CD4-positive, alpha-beta T cell treated with Interleukin-6 at 100 ng/mL for 8 hours (primary cell): Measurements from ENCODE around the gene DLST.
A peak's percentile ranks its signal among the peaks of the same experiment; 100 is the strongest.

Source experiments
- DNase-seq: peaks from one replicate; pipeline ENCODE4 v3.0.0-alpha.2; 2020; ENCODE audit warnings: mixed read lengths, low spot score

DLST gene

DNA sequence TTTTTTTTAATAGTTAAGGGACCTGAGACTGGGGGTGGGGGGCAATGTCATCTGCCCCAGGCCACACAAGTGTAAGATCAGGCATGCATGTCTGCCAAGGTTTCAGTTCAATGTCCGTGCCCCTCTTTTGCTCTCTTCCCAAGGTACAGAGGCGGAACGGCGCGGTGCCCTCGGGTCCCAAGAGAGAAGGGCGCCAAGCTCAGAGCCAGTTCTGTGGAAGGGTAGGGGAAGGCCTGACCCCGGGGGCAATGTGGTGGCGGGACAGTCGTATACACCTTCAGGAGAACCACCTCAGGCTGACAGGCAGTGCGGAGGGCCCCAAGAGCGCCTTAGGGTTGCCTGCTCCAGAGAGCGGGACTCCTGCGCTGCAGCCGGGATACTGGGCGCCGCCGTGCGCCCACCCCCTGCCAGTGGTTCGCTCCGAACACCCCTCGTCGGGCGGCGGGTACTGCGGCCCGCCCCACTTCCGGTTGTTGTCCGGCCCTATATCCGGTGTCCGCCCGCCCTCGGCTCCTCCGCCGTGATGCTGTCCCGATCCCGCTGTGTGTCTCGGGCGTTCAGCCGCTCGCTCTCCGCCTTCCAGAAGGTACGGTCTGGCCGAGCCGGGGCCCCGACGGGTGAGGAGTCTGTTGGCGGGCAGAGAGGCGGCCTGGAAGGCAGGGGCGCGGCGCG is at the start of gene DLST:
TSS of gene DLST (plus strand) at position 486 of the 672 bp plus-strand sequence. CDS start at position 524, 38 bp downstream.
- DNase-seq = peak; percentile 75

DNA sequence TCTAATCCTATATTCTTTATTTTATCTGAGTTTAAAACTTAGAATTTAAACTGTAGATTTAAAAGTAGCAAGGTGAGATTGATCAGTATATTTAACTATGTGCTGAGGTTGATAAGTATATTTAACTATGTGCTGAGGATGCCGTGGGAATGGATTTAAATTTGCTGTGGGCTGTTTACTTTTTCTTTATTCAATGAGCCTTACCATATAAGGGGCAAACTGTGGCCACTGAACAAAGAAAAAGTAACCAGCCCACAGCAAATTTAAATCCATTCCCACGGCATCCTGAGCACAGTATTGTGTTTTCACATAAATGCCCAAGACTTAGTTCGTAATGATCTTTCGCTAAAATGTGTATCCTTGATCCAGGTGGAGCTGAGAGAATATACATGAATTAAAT is 48.9 kb upstream of the DLST start:
- DNase-seq = no peak

DNA sequence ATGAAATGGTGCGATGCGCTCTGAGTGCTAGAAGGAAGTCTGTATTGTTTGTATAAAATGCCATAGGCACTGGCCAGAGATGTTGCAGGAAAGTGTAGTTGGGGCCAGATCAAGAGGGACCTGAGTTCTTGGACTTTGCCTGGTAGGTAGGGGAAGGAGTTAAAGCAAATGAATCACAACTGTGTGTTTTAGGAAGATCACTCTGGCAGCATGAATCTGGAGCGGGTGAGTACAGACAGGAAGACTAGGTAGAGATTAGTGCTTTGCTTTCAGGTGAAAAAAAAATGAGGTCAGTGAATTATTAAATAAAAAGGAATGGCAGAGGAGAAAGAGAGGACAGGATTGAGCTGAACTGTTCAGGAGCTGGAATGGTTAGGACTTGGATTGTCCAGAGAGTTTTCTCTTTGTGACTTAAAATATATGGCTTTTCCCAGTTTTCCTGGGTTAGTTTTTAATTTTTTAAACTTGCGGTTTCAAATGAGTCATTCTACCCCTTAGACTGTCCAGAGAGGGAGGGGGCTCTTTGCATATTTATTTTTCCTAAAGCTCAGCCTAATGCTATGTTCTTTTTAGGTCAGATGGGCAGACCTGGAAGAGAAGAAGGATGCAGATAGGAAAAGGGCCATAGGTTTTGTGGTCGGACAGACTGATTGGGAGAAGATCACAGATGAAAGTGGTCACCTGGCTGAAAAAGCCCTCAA is 46.9 kb upstream of the DLST start:
- DNase-seq = no peak

DNA sequence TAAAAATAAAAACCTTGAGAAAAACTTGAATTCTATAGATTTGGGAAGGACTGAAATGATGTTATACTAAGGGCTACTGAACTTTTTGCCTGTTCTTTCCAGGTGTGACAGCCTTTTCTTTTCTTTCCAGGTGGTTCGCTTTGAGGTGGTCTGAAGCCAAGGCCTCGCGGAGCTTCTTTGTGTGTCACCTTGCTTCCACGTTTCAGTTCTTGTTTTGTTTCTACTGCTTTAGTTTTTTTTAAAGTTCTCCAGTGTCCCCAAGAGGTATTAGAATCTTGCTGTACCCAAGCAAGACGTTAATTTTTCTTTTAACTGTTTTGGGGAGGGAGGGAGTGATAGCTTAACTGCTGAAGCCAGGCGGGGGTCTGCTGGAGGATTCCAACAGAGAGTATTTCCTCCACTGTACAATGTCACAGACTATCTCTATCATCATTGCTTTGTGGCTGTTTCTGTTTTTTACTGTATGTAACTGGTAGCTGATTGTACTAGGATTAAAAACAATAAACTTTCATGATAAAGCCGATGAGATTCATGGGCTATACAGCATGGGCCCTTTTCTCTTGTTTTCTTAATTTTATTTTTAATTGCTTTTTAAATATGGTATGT is 46.0 kb upstream of the DLST start:
- no peak for DNase-seq

DNA sequence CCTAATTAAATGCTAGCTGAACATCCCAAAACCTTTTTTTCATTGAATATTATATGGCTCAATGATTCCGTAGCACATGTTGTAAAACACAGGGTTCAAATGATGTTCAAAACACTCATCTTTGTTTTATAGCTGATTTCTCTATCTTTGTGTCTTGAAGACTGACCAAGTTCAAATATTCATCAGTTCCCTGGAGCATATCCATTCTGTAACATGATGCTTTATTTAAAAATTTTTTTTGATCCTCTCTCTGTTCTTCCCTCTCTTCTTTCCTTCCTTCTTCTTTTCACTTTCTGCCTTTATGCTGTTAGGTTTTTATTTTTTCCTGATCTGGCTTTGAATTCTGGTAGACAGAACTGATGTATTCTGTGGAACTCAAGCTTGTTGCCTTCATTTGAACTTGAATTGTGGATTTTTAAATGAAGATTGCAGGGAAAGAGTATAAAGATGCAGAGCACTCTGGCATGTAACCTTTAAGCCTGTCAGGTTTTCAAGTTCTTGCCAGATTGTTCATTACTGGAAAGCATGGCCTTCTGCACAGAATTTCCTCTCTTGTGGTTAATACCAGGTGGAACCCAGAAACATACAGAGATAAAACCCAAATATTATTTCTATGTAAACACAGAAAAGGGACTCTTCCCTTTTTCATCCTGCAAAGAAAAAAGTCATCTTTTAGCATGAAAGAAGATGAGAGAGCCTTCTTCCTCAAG is 45.3 kb upstream of the DLST start:
- peak; percentile 6 for DNase-seq

DNA sequence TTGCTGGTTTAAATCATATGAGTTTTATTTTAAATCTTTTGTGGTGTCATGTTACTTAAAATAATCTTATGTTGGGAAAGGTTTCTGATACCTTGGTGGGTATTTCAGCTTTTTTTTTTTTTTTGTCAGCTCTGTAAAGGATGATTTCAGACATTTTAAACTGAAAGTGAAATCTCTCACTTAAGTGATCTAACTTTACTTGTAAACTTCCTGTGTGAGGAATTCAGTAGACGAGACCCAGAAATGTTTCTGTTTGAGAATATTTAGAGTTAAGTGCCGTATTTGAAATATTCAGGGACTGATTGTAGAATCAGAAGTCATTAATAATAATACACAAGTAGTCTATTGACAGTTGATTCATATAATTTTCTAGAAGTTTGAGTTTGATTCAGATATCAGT is 43.5 kb upstream of the DLST start:
- peak; percentile 34 for DNase-seq

DNA sequence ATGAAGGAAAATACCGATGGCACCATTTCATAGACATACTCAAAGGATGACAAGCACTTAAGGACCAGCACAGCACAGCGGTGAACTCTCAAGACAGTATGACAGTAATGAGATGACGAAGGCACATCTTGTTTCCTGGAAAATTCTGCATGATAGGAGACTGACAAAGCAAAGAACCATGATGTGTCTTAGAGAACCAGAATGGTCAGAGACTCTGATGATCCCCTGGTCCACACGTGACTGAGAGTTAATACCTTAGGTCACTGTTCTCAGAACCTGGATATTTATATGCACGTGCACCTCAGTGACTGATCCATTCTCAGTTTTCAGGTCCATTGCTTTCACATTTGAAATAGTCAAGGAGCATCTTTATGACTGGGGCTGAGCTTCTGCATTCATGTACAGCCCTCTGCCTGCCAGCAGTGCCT is 41.1 kb upstream of the DLST start:
- no peak for DNase-seq

DNA sequence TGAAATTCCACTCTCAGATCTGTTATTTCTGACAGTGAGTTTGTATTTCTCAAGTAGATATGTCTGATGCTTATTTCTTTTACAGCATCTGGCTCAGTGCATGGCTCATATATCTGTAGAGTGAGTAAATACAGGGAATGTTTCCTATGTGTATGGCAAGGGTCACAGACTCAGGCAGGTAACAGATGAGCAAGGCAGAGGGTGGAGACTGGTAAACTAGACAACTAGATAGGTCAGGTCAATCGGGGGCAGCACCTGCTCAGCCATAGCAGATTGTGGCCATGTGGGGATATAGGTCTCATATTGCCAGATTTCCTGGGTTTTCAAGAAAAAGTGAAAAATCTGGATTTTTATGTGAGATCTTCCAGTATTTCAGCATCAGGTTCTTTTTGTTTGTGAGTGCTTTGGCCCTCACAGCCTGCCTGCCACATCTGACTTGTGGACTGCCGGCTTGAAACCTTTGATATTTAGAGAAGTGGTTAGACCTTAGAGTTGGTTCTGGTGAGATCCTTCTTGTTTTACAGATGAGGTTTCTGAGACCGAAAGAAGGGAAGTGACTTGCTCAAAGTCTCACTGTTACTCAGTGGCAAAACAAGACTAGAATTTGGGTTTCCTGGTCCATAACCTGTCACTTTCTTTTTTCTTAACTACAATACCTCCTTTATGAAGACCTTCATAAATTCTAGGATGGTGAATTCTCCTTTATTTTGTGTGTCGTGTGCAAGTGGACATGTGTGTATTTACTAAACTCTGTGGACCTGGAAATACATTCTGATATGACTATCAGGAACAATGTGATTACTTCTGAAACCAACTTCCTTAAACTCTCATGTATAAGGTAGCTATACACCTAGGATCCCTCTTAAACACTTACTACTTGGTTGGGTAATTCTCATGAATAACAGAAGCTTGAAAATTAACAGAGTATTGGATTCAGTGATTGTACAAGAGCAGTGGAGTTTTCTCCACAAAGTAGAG is 40.2 kb upstream of the DLST start:
- peak; percentile 40 for DNase-seq

DNA sequence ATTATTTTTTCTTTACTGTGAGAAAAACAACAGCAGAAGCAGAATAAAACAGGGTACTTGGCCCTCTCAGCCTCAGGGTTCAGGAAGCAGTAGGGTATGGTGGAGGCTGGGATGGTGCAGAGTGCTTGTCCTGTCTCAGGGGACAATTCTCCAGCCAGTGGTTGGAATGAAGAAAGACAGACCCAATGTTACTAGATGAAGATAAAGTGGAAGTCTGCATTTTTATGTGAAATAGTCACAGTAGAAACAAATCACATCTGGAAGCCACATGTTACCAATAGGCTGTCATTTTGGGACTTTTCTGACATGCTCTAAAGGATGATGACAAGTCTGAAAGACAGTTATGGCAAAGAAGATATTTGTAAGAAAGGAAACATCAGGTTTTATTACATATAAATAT is 38.1 kb upstream of the DLST start:
- no peak for DNase-seq

DNA sequence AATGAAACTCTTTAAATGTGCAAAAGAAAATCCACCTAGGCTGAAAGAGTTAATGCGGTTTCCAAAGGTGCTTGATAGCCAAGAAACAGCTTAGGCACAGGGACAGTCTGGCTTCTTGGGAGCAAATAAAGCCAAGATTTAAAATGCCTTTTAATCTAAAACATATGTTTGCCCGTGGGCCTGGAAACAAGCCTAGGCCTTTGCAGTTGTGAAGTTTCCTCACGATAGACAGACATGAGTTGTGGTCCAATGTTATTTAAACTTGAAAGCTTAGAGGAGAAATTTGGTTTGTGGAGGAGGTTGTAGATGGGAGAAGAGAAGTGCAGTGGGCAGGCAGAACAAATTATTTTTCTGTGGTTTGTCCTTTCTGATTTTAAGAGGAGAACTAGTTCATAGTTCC is 35.5 kb upstream of the DLST start:
- no peak for DNase-seq

DNA sequence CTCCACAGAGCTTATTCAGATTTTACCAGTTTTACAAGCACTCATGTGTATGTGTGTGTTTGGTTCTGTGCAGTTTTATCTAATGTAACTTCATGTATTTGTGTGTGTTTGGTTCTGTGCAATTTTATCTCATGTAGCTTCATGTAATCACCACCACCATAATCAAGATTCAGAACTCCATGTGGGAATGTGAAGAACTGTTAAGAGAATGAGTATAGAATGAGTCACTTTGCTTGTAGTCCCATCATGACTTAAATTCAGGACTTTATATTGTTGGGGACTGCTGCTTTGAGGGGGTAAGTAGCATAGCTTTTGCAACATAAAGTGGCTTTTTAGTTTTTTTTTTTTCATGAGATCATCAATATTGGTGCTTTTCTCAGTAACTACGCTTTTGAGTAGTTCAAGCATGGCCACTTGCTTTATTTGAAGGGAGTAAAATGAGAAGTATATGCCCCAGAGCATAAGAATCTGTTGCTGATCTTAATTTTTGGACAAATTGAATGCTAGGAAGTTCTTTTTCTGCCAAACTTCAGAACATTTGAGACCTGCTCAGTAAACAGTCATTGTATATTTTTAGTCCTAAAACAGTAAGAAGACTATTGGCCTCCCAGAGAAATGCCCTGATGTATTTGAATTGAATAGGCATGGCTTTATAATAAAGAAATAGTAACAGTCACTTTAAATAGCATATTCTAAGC is 34.6 kb upstream of the DLST start:
- DNase-seq = no peak

DNA sequence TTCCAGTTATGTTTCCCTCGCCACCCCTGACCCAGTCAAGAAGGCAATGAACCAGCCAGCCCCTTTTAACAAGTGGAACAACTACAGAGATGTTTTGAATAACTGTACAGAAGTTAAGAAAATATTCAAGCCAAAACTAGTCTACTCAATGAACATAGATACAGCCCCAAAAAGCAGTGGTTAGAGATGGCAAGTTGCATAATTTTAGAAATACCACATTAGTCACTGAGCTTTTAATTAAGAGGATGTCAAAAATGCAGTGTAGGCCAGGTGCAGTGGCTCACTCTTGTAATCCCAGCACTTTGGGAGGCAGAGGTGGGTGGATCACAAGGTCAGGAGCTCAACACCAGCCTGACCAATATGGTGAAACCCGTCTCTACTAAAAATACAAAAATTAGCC is 32.9 kb upstream of the DLST start:
- no peak for DNase-seq

DNA sequence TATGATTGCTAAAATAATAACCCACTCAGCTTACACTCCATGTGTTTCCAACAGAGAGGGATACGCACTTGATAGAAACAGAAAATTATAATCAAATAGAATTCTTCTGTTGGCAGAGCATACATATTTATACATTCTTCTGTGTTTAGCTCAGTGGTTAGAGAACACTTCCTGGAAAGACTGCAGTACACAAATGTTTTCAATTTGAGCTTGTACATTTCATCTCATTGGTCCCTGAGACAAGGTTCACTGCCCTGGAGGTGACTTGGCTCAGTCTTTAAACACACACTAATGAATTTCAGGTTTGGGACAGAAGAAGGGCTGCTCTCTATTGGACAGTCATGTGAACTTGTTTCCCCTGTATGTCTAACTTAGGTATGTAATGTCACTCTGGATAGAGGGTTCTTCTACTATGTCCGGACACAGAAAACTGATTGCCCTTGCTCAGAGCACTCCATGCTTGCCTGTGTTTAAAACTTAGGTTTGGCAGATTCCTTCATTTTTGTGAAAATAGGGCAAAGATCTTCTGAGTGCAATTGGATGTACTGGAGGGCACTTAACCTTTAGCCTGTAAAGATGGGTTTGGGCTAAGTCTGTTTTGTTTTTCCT is 28.7 kb upstream of the DLST start:
- no peak for DNase-seq

DNA sequence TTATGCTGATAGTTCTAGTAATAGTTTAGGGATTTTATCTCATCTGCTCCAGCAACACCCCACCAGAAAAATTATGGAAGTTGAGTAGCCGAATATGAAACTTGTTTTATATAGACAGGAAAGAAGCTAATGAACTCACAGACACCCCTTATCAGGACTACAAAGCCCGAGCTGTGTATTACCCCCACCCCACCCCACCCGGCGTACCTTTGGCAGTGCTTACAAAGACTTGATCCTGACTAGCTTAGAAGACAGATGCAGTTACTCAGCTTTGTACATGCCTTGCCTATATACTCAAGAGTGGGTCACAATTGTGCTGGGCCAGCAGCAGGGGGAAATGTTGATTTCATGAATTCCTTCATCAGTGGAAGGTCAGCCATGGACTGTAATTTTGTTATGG is 28.1 kb upstream of the DLST start:
- no peak for DNase-seq

DNA sequence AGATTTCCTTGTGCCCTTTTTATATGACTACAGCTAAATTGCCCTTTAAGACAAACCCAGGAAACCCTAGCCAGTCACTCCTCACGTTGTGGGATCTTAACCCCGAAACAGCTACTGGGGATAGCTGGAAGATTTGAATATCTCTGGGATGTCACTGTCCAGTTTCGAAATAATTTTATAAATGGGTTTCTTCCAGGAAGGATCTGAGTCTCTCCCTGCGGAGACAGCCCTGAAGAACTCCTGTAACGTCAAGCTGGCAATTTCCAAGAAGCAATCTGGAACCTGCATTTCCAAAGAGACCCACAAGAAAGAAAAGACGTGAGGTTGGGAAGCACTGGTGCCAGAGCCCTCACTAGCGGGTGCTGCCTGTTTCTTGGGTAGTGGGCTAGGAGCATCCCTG is 26.7 kb upstream of the DLST start:
- DNase-seq = no peak

DNA sequence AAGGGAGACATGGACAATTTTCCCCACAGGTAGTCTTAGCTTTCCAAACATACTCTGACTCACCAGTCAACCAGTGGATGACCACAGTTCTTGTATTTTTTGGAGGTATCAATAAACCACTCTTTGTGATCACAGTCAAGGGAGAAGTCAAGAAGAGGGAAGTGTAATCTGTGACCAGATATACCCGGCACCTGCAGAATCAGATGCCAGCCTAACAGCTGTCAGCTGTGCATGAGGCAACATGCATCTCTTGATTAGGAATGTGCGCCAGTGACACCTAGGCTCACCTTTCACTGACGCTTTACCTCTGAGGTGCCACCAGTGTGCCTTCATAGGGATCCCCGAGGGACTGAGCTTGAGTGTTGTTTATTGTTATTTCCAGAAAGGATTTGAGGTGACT is 25.8 kb upstream of the DLST start:
- DNase-seq = no peak

DNA sequence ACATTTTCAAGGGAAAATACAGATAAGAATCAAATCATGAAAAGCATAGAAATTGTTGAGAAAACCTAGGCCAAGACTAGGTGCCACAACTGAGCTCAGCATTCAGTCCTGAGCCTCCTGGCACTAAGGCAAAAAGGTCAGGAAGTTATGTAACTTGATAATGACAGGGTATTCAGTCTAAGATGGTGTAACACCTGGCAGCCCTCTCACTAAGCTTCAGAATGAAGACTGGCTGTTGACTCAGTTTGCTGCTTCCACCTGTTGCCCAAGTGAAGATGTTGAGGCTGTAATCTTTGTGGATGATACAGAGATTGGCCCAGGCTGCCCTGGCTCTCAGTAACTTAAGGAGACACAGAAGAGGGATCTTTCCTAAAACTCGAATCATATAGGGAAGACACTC is 25.4 kb upstream of the DLST start:
- DNase-seq = no peak

DNA sequence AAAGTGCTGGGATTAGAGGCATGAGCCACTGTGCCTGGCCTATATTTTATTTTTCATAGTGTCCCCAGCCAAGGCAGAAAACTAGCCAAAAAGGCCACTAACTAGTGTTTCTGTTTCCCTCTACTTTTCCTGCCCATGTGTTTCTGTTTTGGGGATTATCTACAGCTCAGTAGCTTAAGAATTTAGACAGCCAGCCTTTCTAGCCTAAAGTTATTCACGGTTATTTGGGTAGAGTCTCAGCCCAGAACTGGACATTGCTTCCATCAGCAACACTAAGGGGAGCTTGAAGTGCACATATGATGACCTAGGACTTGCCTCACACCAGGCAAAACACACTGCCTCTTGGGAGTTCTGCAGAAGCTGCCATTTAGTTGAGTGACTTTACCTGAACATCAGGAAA is 23.7 kb upstream of the DLST start:
- DNase-seq = no peak

DNA sequence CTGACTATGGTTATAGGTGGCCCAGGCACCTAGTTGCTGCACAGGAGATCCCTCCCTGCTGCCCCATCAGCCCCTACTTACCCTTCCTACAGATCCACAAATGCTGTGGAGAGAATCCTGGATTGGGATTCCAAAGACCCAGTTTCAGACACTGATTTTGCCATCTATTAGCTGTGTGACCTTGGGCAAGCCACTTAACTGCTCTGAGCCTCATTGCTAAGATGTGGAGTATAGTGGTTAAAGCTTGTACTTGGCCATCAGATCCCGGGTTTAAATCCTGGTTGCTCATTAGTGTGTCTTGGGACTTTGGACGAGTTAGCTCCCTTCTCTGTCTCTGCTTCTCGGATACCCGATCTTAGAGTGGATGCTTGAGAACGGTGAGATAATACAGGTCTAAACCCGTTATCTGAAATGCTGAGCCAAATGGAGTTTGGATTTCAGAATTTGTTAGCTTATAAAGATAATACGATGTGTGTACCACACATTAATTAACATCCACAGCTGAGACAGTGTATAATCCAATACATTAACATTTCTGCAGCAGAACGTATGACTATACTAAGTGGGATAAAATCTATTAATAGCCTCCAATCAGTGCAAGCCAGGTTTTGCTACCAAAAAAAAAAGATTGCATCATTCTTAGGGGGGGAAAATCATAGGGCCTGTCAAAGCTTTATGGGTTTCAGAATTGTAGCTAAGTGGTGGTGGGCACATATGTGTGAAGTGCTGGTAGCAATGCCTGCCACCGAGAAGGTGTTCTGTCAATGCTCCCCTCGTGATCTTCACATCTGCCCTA is 21.8 kb upstream of the DLST start:
- no peak for DNase-seq
